ENCODE measurements around the gene GRK5. TPM values are rescaled to one million over a fixed set of nuclear protein-coding genes. Genes with fewer than 3 reads are reported as not detected.

Gene GRK5
- total RNA-seq, 6 experiments from 2014 or later = 5.9 to 11.5 (median 7.9) TPM

DNA sequence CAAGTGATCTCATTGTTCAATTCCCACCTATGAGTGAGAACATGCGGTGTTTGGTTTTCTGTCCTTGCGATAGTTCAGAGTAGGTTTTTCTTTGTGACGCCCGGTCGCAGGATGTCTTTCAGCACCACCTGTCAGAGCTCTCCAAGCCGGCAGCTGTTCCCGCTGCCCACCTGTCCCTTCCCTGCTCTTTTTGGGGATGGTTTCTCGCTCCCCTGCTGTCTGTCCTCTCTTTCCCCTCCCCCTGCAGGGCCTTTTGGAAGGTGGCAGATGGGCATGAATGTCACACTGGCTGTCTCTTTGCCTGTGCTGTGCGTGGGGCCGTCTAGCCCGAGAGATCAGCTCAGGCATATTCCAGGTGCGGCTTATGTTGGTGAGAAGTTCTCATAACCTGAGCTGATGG lies 137.0 kb downstream of the GRK5 start:
- DNase-seq (no peak), ATAC-seq (no peak)
- Histone ChIP-seq H3K36me3 (no peaks in the 10 kb centered on the region), H3K4me1 (peaks cover 0 to 14% (median 6%) of the 10 kb centered on the region in 4 donors), H3K4me3 (no peak overlapping the region), H3K9me3 (no peaks in the 10 kb centered on the region), H3K27ac (no peak overlapping the region), H3K27me3 (no peaks in the 10 kb centered on the region)
- intact Hi-C loops (cut with DNase I) = no loop called here
- TF ChIP-seq CTCF (IDR thresholded peaks at IDR 0.05) = no peak
- no peak for TF ChIP-seq POLR2A (IDR thresholded peaks at IDR 0.05)
- WGBS (ENCODE audit: insufficient coverage, low coverage, low lambda C conversion rate, missing lambda C conversion rate) = 93% methylated on average over 9 of the region's 12 CpGs

- intact Hi-C loops (cut with DNase I) = no loop called here
- TF ChIP-seq CTCF (IDR thresholded peaks at IDR 0.05) (no peak), POLR2A (IDR thresholded peaks at IDR 0.05) (no peak)
- peak in 1 of 3 donors; percentile 43 for DNase-seq
- no peaks in the 10 kb centered on the region for H3K36me3 ChIP-seq
- no peaks in the 10 kb centered on the region for H3K9me3 ChIP-seq
- H3K4me1 ChIP-seq = peaks cover 0 to 19% (median 2%) of the 10 kb centered on the region in 4 donors
- no peak overlapping the region for H3K27ac ChIP-seq
- H3K27me3 ChIP-seq = no peaks in the 10 kb centered on the region
- no peak overlapping the region for H3K4me3 ChIP-seq
- 84% methylated on average over 5 of the region's 16 CpGs for WGBS (ENCODE audit: insufficient coverage, low coverage, low lambda C conversion rate, missing lambda C conversion rate)
- ATAC-seq = peak in 1 of 4 donors; percentile 11
Measured at GRCh38 chr10:119346095-119346832, 138.9 kb downstream of the GRK5 start.

DNA sequence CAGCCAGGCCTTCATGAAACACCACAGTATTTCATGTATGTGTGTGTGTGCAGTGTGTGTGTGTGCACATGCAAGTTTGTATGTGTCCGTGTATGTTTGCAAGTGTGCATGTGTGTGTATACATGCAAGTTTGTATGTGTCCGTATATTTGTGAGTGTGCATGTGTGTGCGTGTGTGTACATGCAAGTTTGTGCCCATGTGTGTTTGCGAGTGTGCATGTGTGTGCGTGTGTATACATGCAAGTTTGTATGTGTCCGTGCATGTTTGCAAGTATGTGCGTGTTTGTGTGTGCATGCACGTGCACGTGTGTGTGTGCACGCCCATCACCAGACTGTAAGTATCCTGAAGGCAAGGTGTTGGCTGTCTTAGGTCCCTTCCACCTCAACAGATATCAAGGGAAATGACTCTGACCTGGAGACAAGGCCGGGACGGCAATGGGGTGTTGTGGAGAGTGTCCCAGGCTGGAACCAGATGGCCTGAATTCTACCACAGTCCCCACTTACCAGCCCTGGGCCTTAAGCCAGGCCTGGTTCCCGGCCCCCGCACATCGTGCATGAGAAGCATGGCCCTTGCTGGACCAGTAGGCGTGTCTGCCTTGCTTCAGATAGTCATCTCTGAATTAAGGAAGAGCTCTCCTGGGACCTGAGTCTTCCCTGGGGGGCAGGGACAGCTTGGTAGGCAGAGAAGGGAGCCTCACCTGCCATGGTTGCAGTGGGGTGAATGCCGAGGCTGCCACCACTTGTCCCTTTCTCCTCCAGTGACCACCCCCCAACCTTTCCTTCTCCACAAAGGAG lies 140.0 kb downstream of the GRK5 start:
- intact Hi-C loops (cut with DNase I) = no loop called here
- Histone ChIP-seq H3K4me1 (peaks cover 0 to 15% (median 0%) of the 10 kb centered on the region in 4 donors), H3K27me3 (no peaks in the 10 kb centered on the region), H3K27ac (no peak overlapping the region), H3K36me3 (no peaks in the 10 kb centered on the region), H3K9me3 (no peaks in the 10 kb centered on the region), H3K4me3 (no peak overlapping the region)
- 100% methylated on average over 5 of the region's 17 CpGs for WGBS (ENCODE audit: insufficient coverage, low coverage, low lambda C conversion rate, missing lambda C conversion rate)
- ATAC-seq (no peak), DNase-seq (no peak)
- TF ChIP-seq POLR2A (IDR thresholded peaks at IDR 0.05) = no peak
- TF ChIP-seq CTCF (IDR thresholded peaks at IDR 0.05) = no peak

GRCh38 chr10:119348106-119348505 lies 140.7 kb downstream of the GRK5 start:
- intact Hi-C loops (cut with DNase I) = no loop called here
- H3K27ac ChIP-seq = no peak overlapping the region
- H3K9me3 ChIP-seq = no peaks in the 10 kb centered on the region
- H3K36me3 ChIP-seq = no peaks in the 10 kb centered on the region
- DNase-seq = no peak
- TF ChIP-seq CTCF (IDR thresholded peaks at IDR 0.05) (no peak), POLR2A (IDR thresholded peaks at IDR 0.05) (no peak)
- no peak for ATAC-seq
- H3K27me3 ChIP-seq = no peaks in the 10 kb centered on the region
- WGBS (ENCODE audit: insufficient coverage, low coverage, low lambda C conversion rate, missing lambda C conversion rate) = 72% methylated on average over 5 of the region's 5 CpGs
- H3K4me1 ChIP-seq = peaks cover 0 to 15% (median 0%) of the 10 kb centered on the region in 4 donors
- H3K4me3 ChIP-seq = no peak overlapping the region

Data from right lobe of liver (tissue), 6 donors.